Activated CD4-positive, alpha-beta T cell treated with anti-CD3 and anti-CD28 coated beads, Interleukin-10, Interleukin-2, amounts not matched to agents 100 ng/mL and 50 ng/mL, durations not matched to agents 16 hours and 8 hours (primary cell): ENCODE data around the gene ZFAND2A.
"Not testable (repeated sequence)": the region's sequence is repeated elsewhere in the genome, so short reads cannot be mapped to it uniquely, and the experiment has no call there.

Experiments used
- DNase-seq: peaks from one replicate; pipeline ENCODE4 v3.0.0-alpha.2; 2020

The ZFAND2A gene

GRCh38 chr7:1174881-1175596, 15.0 kb upstream of the ZFAND2A start:
- DNase-seq: no peak

- no peak for DNase-seq
These were observed 14.0 kb upstream of the ZFAND2A start for GRCh38 chr7:1174002-1174401.

GRCh38 chr7:1172666-1173523, 12.9 kb upstream of the ZFAND2A start:
- DNase-seq: no peak

GRCh38 chr7:1171516-1171915, 11.5 kb upstream of the ZFAND2A start:
- peak; percentile 32 for DNase-seq

GRCh38 chr7:1170741-1171501, 10.9 kb upstream of the ZFAND2A start:
- no peak for DNase-seq

GRCh38 chr7:1169409-1170368, 9.7 kb upstream of the ZFAND2A start:
- DNase-seq: peak; percentile 94

GRCh38 chr7:1168422-1168821, 8.4 kb upstream of the ZFAND2A start:
- no peak for DNase-seq

- no peak for DNase-seq
These were observed 4.4 kb upstream of the ZFAND2A start for GRCh38 chr7:1164436-1164835.

- no peak for DNase-seq
These were observed 3.1 kb upstream of the ZFAND2A start for GRCh38 chr7:1163121-1163520.

- no peak for DNase-seq
These were observed 650 bp upstream of the ZFAND2A start for GRCh38 chr7:1160670-1161021.

GRCh38 chr7:1159231-1159630, 765 bp downstream of the ZFAND2A start:
- not testable (repeated sequence) for DNase-seq

- DNase-seq: no peak
These were observed 1.5 kb downstream of the ZFAND2A start for GRCh38 chr7:1158203-1159126.

- no peak for DNase-seq
These were observed 3.0 kb downstream of the ZFAND2A start for GRCh38 chr7:1156782-1157535.

GRCh38 chr7:1155818-1156781, 3.9 kb downstream of the ZFAND2A start:
- DNase-seq: not testable (repeated sequence)

- DNase-seq: no peak
These were observed 5.7 kb downstream of the ZFAND2A start for GRCh38 chr7:1154172-1154739.

GRCh38 chr7:1152492-1152891, 7.5 kb downstream of the ZFAND2A start:
- no peak for DNase-seq

GRCh38 chr7:1151653-1152425, 8.2 kb downstream of the ZFAND2A start:
- DNase-seq: no peak

GRCh38 chr7:1151156-1151555, 8.8 kb downstream of the ZFAND2A start:
- DNase-seq: no peak
